GM18505 (cell line): ENCODE measurements around the gene MMADHC.
"Not testable (repeated sequence)": the region's sequence is repeated elsewhere in the genome, so short reads cannot be mapped to it uniquely, and the experiment has no call there.

ENCODE experiments used
- ATAC-seq: cut with Tn5 transposase; IDR thresholded peaks from one replicate; pipeline ENCODE4 v1.9.1; 2021; ENCODE audit not compliant: unreplicated experiment
- POLR2A ChIP-seq: IDR thresholded peaks from 4 replicates; pipeline ENCODE4 v1.6.1; 2011; ENCODE audit warnings: borderline replicate concordance; ENCODE audit not compliant: insufficient read depth, insufficient read length; ENCODE audit errors: extremely low read depth

The MMADHC gene

GRCh38 chr2:149579972-149580882, 7.3 kb downstream of the MMADHC start:
- TF ChIP-seq POLR2A, result no peak
- ATAC-seq, result no peak

DNA sequence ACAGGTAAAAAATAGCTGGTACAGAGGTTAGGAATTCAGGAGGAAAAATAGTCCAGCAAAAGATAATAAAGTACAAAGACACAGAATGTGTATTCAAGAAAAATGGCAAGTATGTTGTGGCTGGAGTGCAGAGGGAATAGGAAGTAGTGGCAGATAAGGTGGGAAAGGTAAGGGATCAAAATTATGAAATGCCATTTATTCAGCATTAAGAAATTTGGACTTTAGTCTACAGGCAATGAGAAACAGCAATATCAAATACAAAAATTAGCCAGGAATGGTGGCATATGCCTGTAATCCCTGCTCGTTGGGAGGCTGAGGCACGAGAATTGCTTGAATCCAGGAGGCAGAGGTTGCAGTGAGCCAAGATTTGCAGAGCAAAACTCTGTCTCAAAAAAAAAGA, 10.3 kb downstream of the MMADHC start:
- no peak for ATAC-seq
- TF ChIP-seq POLR2A, result no peak

DNA sequence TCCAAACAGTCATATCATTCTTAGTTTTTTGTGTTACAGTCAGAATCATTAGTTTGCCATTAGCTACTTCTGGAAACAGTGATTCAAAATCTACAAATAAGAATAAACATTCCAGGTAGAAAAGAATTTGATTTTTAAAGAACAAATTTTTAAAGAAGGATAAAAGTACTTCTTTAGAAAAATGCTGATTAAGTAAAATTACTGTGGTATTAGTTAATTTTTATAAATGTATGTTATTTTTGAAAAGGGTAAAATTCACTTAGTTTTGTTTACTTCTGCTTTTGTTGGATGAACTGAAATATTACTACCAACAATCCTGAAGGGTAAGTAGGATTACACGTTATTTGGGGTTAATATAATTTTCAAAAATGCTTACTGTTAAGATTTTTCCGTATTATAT, 11.8 kb downstream of the MMADHC start:
- no peak for ATAC-seq
- no peak for TF ChIP-seq POLR2A

GRCh38 chr2:149575277-149575676, 12.3 kb downstream of the MMADHC start:
- ATAC-seq, result no peak

GRCh38 chr2:149573760-149574159, 13.8 kb downstream of the MMADHC start:
- no peak for TF ChIP-seq POLR2A
- ATAC-seq, result no peak

More at GRCh38 chr2:149575277-149575676, 12.3 kb downstream of the MMADHC start:
- TF ChIP-seq POLR2A, result no peak

DNA sequence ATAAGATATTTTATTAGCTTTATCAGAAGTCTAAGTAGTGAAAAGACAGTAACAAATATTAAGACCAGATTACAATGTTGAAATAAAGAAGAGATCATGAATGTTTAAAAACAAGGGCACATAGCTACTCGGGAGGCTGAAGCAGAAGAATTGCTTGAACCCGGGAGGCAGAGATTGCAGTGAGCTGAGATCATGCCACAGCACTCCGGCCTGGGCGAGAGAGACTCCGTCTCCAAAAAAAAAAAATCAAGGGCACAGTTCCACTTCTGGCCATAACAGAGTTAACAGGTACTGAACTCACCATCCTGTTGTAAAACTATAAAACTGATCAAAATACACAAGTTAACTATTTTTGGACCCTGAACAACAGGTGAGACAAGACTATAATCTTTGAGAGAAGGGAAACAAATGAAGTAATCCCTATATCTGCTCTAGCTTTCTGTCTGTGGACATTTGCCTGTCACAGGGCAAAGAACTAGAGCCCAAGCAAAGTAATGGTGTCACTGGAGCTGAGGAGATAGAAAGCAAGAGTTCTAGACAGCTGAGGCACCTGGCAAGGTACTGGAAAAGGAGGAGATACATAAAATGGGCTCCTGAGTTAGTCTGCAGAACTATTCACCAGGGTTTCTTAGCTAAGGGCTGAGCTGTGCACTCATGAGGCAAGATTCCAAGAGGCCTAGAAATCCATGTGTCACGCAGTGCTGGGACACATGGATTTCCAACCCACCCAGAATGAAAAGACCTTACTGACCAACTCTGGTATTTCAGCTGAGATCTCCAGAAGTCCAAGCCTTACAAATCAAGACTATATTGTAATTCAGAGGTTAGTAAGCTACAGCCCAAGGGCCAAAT, 15.2 kb downstream of the MMADHC start:
- no peak for ATAC-seq
- no peak for TF ChIP-seq POLR2A

GRCh38 chr2:149568138-149568537, 19.4 kb downstream of the MMADHC start:
- TF ChIP-seq POLR2A, result no peak
- no peak for ATAC-seq

- no peak for TF ChIP-seq POLR2A
- ATAC-seq, result no peak
Measured at GRCh38 chr2:149566652-149567051, 20.9 kb downstream of the MMADHC start.

DNA sequence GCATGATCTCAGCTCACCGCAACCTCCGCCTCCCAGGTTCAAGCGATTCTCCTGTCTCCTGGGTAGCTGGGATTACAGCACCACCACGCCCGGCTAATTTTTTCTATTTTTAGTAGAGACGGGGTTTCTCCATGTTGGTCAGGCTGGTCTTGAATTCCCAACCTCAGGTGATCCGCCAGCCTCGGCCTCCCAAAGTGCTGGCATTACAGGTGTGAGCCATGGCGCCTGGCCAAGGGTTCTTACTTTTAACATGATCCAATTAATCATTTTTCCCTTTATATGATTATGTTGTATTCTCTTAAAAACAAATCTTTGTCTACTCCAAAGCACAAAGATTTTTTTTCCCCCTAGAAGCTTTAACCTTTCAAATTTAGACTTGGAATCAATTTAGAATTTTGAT, 21.9 kb downstream of the MMADHC start:
- ATAC-seq, result not testable (repeated sequence)

DNA sequence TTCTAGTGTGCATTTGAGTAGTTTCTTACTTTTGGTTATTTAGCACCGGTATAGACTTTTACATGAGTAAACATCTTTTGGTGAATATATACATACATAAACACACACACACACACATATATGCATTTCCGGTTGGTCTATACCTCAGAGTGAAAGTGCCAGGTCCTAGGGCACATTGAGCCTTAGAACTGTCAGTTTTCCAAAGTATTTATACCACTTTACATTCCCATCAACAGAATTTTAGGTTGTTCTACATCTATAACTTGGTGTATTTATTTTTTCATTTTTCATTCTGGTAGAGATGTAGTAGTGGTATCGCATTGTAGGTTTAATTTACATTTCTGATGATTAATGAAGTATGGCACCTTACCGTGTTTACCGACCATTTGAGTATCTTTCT, 22.6 kb downstream of the MMADHC start:
- ATAC-seq, result no peak
- no peak for TF ChIP-seq POLR2A

DNA sequence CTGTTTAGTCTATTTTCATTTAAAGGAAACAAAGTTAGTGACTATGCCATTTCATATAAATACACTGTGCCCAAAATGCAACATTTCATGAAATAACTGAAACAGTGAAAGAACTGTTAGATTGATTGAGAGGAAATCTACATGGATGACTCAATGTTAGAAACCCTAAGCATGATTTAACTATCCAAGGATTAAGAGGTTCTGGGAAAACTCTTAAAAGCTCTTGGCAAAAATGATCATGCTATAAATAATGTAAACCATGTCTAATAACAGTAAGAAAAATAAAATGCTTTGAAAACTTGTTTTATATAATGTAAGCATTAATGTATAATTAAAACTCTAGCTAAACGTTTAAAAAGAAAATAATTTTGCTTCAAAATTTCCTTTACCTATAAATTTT, 23.5 kb downstream of the MMADHC start:
- no peak for ATAC-seq

DNA sequence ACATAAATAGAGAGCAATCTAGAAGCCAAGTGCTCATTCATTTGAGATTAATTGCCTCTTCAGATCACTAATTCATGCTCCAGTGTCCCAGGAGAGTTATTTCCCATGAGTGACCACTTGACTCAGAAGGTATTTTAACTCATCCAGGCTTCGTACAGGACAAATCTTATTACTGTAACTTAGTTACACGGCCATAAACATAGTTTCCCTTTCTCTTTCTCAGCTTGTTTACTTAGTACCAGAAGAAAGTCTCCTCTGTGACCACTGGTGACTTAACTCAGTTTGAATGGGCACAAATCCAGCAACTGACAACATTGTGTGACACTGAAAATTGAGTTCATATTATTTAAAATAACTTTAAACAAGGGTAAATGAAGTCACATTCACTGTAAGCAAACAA, 25.3 kb downstream of the MMADHC start:
- TF ChIP-seq POLR2A, result no peak
- ATAC-seq, result peak; percentile 76

More for the DNA sequence above, 23.5 kb downstream of the MMADHC start:
- TF ChIP-seq POLR2A, result no peak

DNA sequence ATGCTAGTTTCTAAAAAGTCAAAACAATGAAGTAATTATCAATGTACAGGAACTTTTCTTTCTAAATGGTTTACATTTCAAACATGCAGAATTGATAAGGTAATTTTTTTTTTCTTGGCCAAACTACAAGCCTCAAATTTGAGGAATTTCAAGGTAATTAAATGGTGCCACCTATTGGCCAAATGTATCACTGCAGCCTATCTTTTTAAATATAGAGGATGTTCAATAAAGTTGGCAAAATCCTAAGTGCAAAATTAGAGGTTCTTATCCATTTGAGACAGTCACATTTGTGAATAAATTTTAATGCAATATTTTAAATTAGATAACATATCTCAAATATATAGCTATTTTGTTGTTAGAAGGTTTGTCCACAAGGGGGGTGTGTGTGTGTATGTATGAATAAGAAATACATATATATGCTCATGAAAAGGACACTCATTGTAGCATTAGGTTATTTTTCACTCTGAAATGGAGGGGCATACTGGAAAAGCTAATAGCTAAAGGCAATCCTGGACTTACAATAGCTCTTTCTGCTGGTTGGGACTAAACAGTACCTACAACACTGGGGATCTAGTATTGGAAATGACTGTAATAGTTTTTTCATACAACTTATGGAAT, 26.2 kb downstream of the MMADHC start:
- TF ChIP-seq POLR2A, result no peak
- no peak for ATAC-seq
